T-helper 1 cell treated with Interleukin-12 subunit alpha and Interleukin-12 subunit beta and Interleukin-4 antibody, amounts not matched to agents 30 μg/mL and 1 μg/mL, for 36 hours (primary cell): Measurements from ENCODE around the gene CTDNEP1.

ENCODE experiments used
- H3K27ac Mint-ChIP-seq: one replicate; pipeline ENCODE4 v1.8.0; 2021; ENCODE audit warnings: mild to moderate bottlenecking, mixed read lengths
- H3K27me3 Mint-ChIP-seq: one replicate; pipeline ENCODE4 v1.8.0; 2021; ENCODE audit warnings: low read depth, mixed read lengths
- H3K36me3 Mint-ChIP-seq: one replicate; pipeline ENCODE4 v1.8.0; 2021; ENCODE audit warnings: low read depth, mixed read lengths
- H3K4me1 Mint-ChIP-seq: one replicate; pipeline ENCODE4 v1.8.0; 2021; ENCODE audit warnings: low read depth, mixed read lengths
- H3K4me3 Mint-ChIP-seq: one replicate; pipeline ENCODE4 v1.8.0; 2021; ENCODE audit warnings: mild to moderate bottlenecking, moderate library complexity, mixed read lengths
- H3K9me3 Mint-ChIP-seq: one replicate; pipeline ENCODE4 v1.8.0; 2021; ENCODE audit warnings: mixed read lengths

CTDNEP1 gene

GRCh38 chr17:7208754-7209460, 42.6 kb downstream of the CTDNEP1 start:
- peaks cover 22% of the 10 kb centered on the region for H3K27me3 Mint-ChIP-seq
- H3K4me3 Mint-ChIP-seq: no peak overlapping the region
- H3K9me3 Mint-ChIP-seq: no peaks in the 10 kb centered on the region
- H3K36me3 Mint-ChIP-seq: peaks cover 5% of the 10 kb centered on the region
- peak overlapping the region; percentile 45 for H3K27ac Mint-ChIP-seq
- H3K4me1 Mint-ChIP-seq: peaks cover 42% of the 10 kb centered on the region

GRCh38 chr17:7208027-7208571, 43.4 kb downstream of the CTDNEP1 start:
- peak overlapping the region; percentile 45 for H3K27ac Mint-ChIP-seq
- H3K27me3 Mint-ChIP-seq: peaks cover 16% of the 10 kb centered on the region
- peaks cover 5% of the 10 kb centered on the region for H3K36me3 Mint-ChIP-seq
- no peaks in the 10 kb centered on the region for H3K9me3 Mint-ChIP-seq
- H3K4me3 Mint-ChIP-seq: no peak overlapping the region
- H3K4me1 Mint-ChIP-seq: peaks cover 37% of the 10 kb centered on the region

- no peaks in the 10 kb centered on the region for H3K9me3 Mint-ChIP-seq
- peaks cover 12% of the 10 kb centered on the region for H3K36me3 Mint-ChIP-seq
- H3K27ac Mint-ChIP-seq: peak overlapping the region; percentile 61
- H3K4me1 Mint-ChIP-seq: peaks cover 36% of the 10 kb centered on the region
- peak overlapping the region; percentile 9 for H3K4me3 Mint-ChIP-seq
- peaks cover 14% of the 10 kb centered on the region for H3K27me3 Mint-ChIP-seq
Measured at GRCh38 chr17:7207120-7208001, 44.2 kb downstream of the CTDNEP1 start.

- Mint-ChIP-seq H3K27me3 (peaks cover 7% of the 10 kb centered on the region), H3K4me3 (peak overlapping the region; percentile 86), H3K9me3 (no peaks in the 10 kb centered on the region), H3K36me3 (peaks cover 12% of the 10 kb centered on the region), H3K27ac (peak overlapping the region; percentile 95), H3K4me1 (peaks cover 33% of the 10 kb centered on the region)
Measured at GRCh38 chr17:7205561-7205960, 46.0 kb downstream of the CTDNEP1 start.

- Mint-ChIP-seq H3K4me1 (peaks cover 33% of the 10 kb centered on the region), H3K4me3 (peak overlapping the region; percentile 86), H3K36me3 (peaks cover 9% of the 10 kb centered on the region), H3K27me3 (peaks cover 3% of the 10 kb centered on the region), H3K9me3 (no peaks in the 10 kb centered on the region), H3K27ac (peak overlapping the region; percentile 95)
Measured at GRCh38 chr17:7204828-7205461, 46.6 kb downstream of the CTDNEP1 start.

GRCh38 chr17:7204336-7204735, 47.2 kb downstream of the CTDNEP1 start:
- H3K27me3 Mint-ChIP-seq: no peaks in the 10 kb centered on the region
- peak overlapping the region; percentile 95 for H3K27ac Mint-ChIP-seq
- peaks cover 33% of the 10 kb centered on the region for H3K4me1 Mint-ChIP-seq
- peaks cover 9% of the 10 kb centered on the region for H3K36me3 Mint-ChIP-seq
- H3K4me3 Mint-ChIP-seq: peak overlapping the region; percentile 86
- no peaks in the 10 kb centered on the region for H3K9me3 Mint-ChIP-seq

GRCh38 chr17:7203391-7203790, 48.1 kb downstream of the CTDNEP1 start:
- Mint-ChIP-seq H3K4me1 (peaks cover 32% of the 10 kb centered on the region), H3K4me3 (peak overlapping the region; percentile 17), H3K9me3 (no peaks in the 10 kb centered on the region), H3K27me3 (no peaks in the 10 kb centered on the region), H3K27ac (no peak overlapping the region), H3K36me3 (peaks cover 9% of the 10 kb centered on the region)

GRCh38 chr17:7196651-7197401, 54.7 kb downstream of the CTDNEP1 start:
- H3K9me3 Mint-ChIP-seq: no peaks in the 10 kb centered on the region
- H3K4me3 Mint-ChIP-seq: no peak overlapping the region
- peaks cover 5% of the 10 kb centered on the region for H3K36me3 Mint-ChIP-seq
- H3K27ac Mint-ChIP-seq: no peak overlapping the region
- H3K4me1 Mint-ChIP-seq: no peaks in the 10 kb centered on the region
- no peaks in the 10 kb centered on the region for H3K27me3 Mint-ChIP-seq

- no peak overlapping the region for H3K27ac Mint-ChIP-seq
- peaks cover 5% of the 10 kb centered on the region for H3K36me3 Mint-ChIP-seq
- H3K9me3 Mint-ChIP-seq: no peaks in the 10 kb centered on the region
- no peaks in the 10 kb centered on the region for H3K27me3 Mint-ChIP-seq
- H3K4me3 Mint-ChIP-seq: no peak overlapping the region
- no peaks in the 10 kb centered on the region for H3K4me1 Mint-ChIP-seq
Measured at GRCh38 chr17:7195971-7196370, 55.6 kb downstream of the CTDNEP1 start.
